GM12801 (cell line): ENCODE measurements around the gene TARS2.

Experiments
- CTCF ChIP-seq: IDR thresholded peaks from one replicate; pipeline ENCODE4 v1.5.1; 2011; ENCODE audit warnings: control low read depth; ENCODE audit not compliant: insufficient read length; ENCODE audit errors: extremely low read depth

The TARS2 gene

GRCh38 chr1:150486966-150487762 is at the start of gene TARS2:
Gene TARS2, plus strand, starts transcription at chr1:150487419. Its CDS starts 32 bp downstream, at chr1:150487451.
- TF ChIP-seq CTCF = no peak

GRCh38 chr1:150441121-150441520 is 46.1 kb upstream of the TARS2 start:
- TF ChIP-seq CTCF = no peak

- no peak for TF ChIP-seq CTCF
Measured at GRCh38 chr1:150444232-150444631, 43.0 kb upstream of the TARS2 start.

GRCh38 chr1:150456146-150456647 is 31.0 kb upstream of the TARS2 start:
- TF ChIP-seq CTCF = no peak

GRCh38 chr1:150464422-150464826 is 22.8 kb upstream of the TARS2 start:
- no peak for TF ChIP-seq CTCF

- no peak for TF ChIP-seq CTCF
Measured at GRCh38 chr1:150466964-150467363, 20.3 kb upstream of the TARS2 start.

- no peak for TF ChIP-seq CTCF
Measured at GRCh38 chr1:150469291-150469690, 17.9 kb upstream of the TARS2 start.
